ENCODE measurements around the gene STX4. TPM values are rescaled to one million over a fixed set of nuclear protein-coding genes. Genes with fewer than 3 reads are reported as not detected.

The STX4 gene
- polyA plus RNA-seq, 1 donor (not counting 4 experiments of a cell fraction or from before 2014, with no cell fraction given) = 43.6 TPM

DNA sequence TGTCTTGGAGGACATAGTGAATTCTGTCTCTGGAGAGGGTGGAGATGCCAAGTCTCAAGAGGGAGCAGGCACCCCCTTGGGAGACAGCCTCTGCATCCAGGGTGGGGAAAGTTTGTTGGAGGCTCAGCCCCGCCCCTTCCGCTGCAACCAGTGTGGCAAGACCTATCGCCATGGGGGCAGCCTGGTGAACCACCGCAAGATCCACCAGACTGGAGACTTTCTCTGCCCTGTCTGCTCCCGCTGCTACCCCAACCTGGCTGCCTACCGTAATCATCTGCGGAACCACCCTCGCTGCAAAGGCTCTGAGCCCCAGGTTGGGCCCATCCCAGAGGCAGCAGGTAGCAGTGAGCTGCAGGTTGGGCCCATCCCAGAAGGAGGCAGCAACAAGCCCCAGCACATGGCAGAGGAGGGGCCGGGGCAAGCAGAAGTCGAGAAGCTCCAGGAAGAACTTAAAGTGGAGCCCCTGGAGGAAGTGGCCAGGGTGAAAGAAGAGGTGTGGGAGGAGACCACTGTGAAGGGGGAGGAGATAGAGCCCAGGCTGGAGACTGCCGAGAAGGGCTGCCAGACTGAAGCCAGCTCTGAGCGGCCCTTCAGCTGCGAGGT lies 46.1 kb downstream of the STX4 start:
- H4K20me1 ChIP-seq (ENCODE audit: control insufficient read depth, extremely low read depth, insufficient read depth, low read length) = no peaks in the 10 kb centered on the region
- no peaks in the 10 kb centered on the region for H3K9me1 ChIP-seq (ENCODE audit: control insufficient read depth, extremely low read depth, insufficient read depth, low read length)
- peaks cover 60% of the 10 kb centered on the region for H3K79me2 ChIP-seq (ENCODE audit: control insufficient read depth, insufficient read depth, low read length)
- TF ChIP-seq, protein P1, sequence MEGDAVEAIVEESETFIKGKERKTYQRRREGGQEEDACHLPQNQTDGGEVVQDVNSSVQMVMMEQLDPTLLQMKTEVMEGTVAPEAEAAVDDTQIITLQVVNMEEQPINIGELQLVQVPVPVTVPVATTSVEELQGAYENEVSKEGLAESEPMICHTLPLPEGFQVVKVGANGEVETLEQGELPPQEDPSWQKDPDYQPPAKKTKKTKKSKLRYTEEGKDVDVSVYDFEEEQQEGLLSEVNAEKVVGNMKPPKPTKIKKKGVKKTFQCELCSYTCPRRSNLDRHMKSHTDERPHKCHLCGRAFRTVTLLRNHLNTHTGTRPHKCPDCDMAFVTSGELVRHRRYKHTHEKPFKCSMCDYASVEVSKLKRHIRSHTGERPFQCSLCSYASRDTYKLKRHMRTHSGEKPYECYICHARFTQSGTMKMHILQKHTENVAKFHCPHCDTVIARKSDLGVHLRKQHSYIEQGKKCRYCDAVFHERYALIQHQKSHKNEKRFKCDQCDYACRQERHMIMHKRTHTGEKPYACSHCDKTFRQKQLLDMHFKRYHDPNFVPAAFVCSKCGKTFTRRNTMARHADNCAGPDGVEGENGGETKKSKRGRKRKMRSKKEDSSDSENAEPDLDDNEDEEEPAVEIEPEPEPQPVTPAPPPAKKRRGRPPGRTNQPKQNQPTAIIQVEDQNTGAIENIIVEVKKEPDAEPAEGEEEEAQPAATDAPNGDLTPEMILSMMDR (optimal IDR thresholded peaks at IDR 0.05 in 1 of 3, IDR thresholded peaks at IDR 0.05 in 1 of 3, conservative IDR thresholded peaks at IDR 0.05 in 1 of 3; ENCODE audit: extremely low read depth in 1 of 3, insufficient read depth in 2 of 3, low read length in 3 of 3) = no peak
- no peak for TF ChIP-seq EZH2 (IDR thresholded peaks at IDR 0.05; ENCODE audit: low read length)
- DNase-seq (ENCODE audit: low read depth, low spot score) (no peak), FAIRE-seq (no peak)
- no peaks in the 10 kb centered on the region for H3K4me1 ChIP-seq (ENCODE audit: control insufficient read depth, extremely low read depth, insufficient read depth, low read length)
- dilution Hi-C loops (cut with MboI; ENCODE audit: extremely low pct_ligation_motif_present, low sequenced_read_pairs) = no loop called here
- H3K9me3 ChIP-seq (ENCODE audit: control insufficient read depth, low read depth, low read length) = no peaks in the 10 kb centered on the region
- H3K27me3 ChIP-seq (ENCODE audit: control insufficient read depth, extremely low read depth, insufficient read depth, low read length) = no peaks in the 10 kb centered on the region
- no peak overlapping the region for H3K4me2 ChIP-seq (ENCODE audit: control insufficient read depth, extremely low read depth, insufficient read depth, low read depth, low read length)
- H3K4me3 ChIP-seq (ENCODE audit: control insufficient read depth in 2 of 3, extremely low read depth in 1 of 3, insufficient read depth in 2 of 3, low read depth in 1 of 3, low read length in 3 of 3) = no peak overlapping the region
- H3K36me3 ChIP-seq (ENCODE audit: control insufficient read depth in 2 of 2, extremely low read depth in 1 of 2, insufficient read depth in 2 of 2, low read length in 2 of 2) = peaks cover 21 to 30% of the 10 kb centered on the region in 2 experiments
- H3K9ac ChIP-seq (ENCODE audit: control insufficient read depth, extremely low read depth, insufficient read depth, low read length) = no peak overlapping the region
- no peak overlapping the region for H3K27ac ChIP-seq (ENCODE audit: control insufficient read depth, insufficient read depth, low read length)
- no peak overlapping the region for H2AFZ ChIP-seq (ENCODE audit: control insufficient read depth, low read length)

DNA sequence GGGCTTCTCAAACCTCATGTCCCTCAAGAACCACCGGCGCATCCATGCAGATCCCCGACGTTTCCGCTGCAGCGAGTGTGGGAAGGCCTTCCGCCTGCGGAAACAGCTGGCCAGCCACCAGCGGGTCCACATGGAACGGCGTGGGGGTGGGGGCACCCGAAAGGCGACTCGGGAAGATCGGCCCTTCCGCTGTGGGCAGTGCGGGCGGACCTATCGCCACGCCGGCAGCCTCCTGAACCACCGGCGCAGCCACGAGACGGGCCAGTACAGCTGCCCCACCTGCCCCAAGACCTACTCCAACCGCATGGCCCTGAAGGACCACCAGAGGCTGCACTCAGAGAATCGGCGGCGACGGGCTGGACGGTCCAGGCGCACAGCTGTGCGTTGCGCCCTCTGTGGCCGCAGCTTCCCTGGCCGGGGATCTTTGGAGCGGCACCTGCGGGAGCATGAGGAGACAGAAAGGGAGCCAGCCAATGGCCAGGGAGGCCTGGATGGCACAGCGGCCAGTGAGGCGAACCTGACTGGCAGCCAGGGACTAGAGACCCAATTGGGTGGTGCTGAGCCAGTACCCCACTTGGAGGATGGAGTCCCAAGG lies 46.8 kb downstream of the STX4 start:
- DNase-seq (ENCODE audit: low read depth, low spot score) (no peak), FAIRE-seq (no peak)
- Histone ChIP-seq H3K27me3 (ENCODE audit: control insufficient read depth, extremely low read depth, insufficient read depth, low read length) (no peaks in the 10 kb centered on the region), H3K27ac (ENCODE audit: control insufficient read depth, insufficient read depth, low read length) (no peak overlapping the region), H2AFZ (ENCODE audit: control insufficient read depth, low read length) (no peak overlapping the region), H3K9me1 (ENCODE audit: control insufficient read depth, extremely low read depth, insufficient read depth, low read length) (no peaks in the 10 kb centered on the region), H3K4me1 (ENCODE audit: control insufficient read depth, extremely low read depth, insufficient read depth, low read length) (peaks cover 2% of the 10 kb centered on the region), H3K9ac (ENCODE audit: control insufficient read depth, extremely low read depth, insufficient read depth, low read length) (no peak overlapping the region), H3K36me3 (ENCODE audit: control insufficient read depth in 2 of 2, extremely low read depth in 1 of 2, insufficient read depth in 2 of 2, low read length in 2 of 2) (peaks cover 22 to 30% of the 10 kb centered on the region in 2 experiments), H3K4me2 (ENCODE audit: control insufficient read depth, extremely low read depth, insufficient read depth, low read depth, low read length) (no peak overlapping the region), H4K20me1 (ENCODE audit: control insufficient read depth, extremely low read depth, insufficient read depth, low read length) (no peaks in the 10 kb centered on the region), H3K4me3 (ENCODE audit: control insufficient read depth in 2 of 3, extremely low read depth in 1 of 3, insufficient read depth in 2 of 3, low read depth in 1 of 3, low read length in 3 of 3) (no peak overlapping the region), H3K9me3 (ENCODE audit: control insufficient read depth, low read depth, low read length) (no peaks in the 10 kb centered on the region), H3K79me2 (ENCODE audit: control insufficient read depth, insufficient read depth, low read length) (peaks cover 53% of the 10 kb centered on the region)
- TF ChIP-seq, protein P1 (optimal IDR thresholded peaks at IDR 0.05 in 1 of 3, IDR thresholded peaks at IDR 0.05 in 1 of 3, conservative IDR thresholded peaks at IDR 0.05 in 1 of 3; ENCODE audit: extremely low read depth in 1 of 3, insufficient read depth in 2 of 3, low read length in 3 of 3) = no peak
- no peak for TF ChIP-seq EZH2 (IDR thresholded peaks at IDR 0.05; ENCODE audit: low read length)
- dilution Hi-C loops (cut with MboI; ENCODE audit: extremely low pct_ligation_motif_present, low sequenced_read_pairs) = no loop called here
